H9 (cell line): ENCODE measurements around the gene DCHS2. TPM values are rescaled to one million over a fixed set of nuclear protein-coding genes. Genes with fewer than 3 reads are reported as not detected.

Source experiments
- DNase-seq: peaks from one replicate; pipeline ENCODE4 v3.0.0-alpha.2; 2017
- H2AFZ ChIP-seq: one replicate; pipeline ENCODE4 v1.6.1; 2013; ENCODE audit warnings: mild to moderate bottlenecking, low read length, control low read depth, moderate library complexity
- H2AK5ac ChIP-seq: 2 replicates; pipeline ENCODE4 v1.6.1; 2013; ENCODE audit warnings: low read length, control low read depth, mixed read lengths; ENCODE audit not compliant: insufficient read length
- H2BK120ac ChIP-seq: one replicate; pipeline ENCODE4 v1.6.1; 2013; ENCODE audit warnings: low read depth, mild to moderate bottlenecking, low read length, control low read depth, inconsistent platforms; ENCODE audit not compliant: poor library complexity, severe bottlenecking
- H2BK12ac ChIP-seq: 2 replicates; pipeline ENCODE4 v1.6.1; 2013; ENCODE audit warnings: low read length, control low read depth, mixed read lengths, low read depth; ENCODE audit not compliant: insufficient read length
- H2BK15ac ChIP-seq: 2 replicates; pipeline ENCODE4 v1.6.1; 2013; ENCODE audit warnings: low read depth, low read length, control low read depth
- H2BK20ac ChIP-seq: one replicate; pipeline ENCODE4 v1.6.1; 2013; ENCODE audit warnings: low read depth, mild to moderate bottlenecking, low read length, control low read depth, inconsistent platforms; ENCODE audit not compliant: poor library complexity, severe bottlenecking
- H2BK5ac ChIP-seq: 2 replicates; pipeline ENCODE4 v1.6.1; 2013; ENCODE audit warnings: low read length, control low read depth, mixed read lengths; ENCODE audit not compliant: insufficient read length
- H3K14ac ChIP-seq: 2 replicates; pipeline ENCODE4 v1.6.1; 2013; ENCODE audit warnings: low read length, control low read depth; ENCODE audit not compliant: insufficient read depth
- H3K18ac ChIP-seq: 2 replicates; pipeline ENCODE4 v1.6.1; 2013; ENCODE audit warnings: low read depth, mild to moderate bottlenecking, mixed read lengths, low read length, control low read depth; ENCODE audit not compliant: insufficient read length
- H3K23ac ChIP-seq: 2 replicates; pipeline ENCODE4 v1.6.1; 2013; ENCODE audit warnings: low read length, control low read depth, mixed read lengths, low read depth; ENCODE audit not compliant: insufficient read length
- H3K23me2 ChIP-seq: 2 replicates; pipeline ENCODE4 v1.6.1; 2013; ENCODE audit warnings: low read depth, mild to moderate bottlenecking, mixed read lengths, low read length, control low read depth; ENCODE audit not compliant: insufficient read length, poor library complexity, severe bottlenecking
- H3K27ac ChIP-seq: 2 replicates; pipeline ENCODE4 v1.5.1; 2013; ENCODE audit warnings: low read length, control low read depth, mixed read lengths, low read depth; ENCODE audit not compliant: insufficient read length
- H3K27me3 ChIP-seq: 2 replicates; pipeline ENCODE4 v1.6.1; 2013; ENCODE audit warnings: low read length, control low read depth, inconsistent platforms; ENCODE audit not compliant: insufficient read depth
- H3K4ac ChIP-seq: 2 replicates; pipeline ENCODE4 v1.6.1; 2013; ENCODE audit warnings: low read depth, mild to moderate bottlenecking, control low read depth, inconsistent platforms, low read length, moderate library complexity
- H3K4me1 ChIP-seq: 2 replicates; pipeline ENCODE4 v1.6.1; 2013; ENCODE audit warnings: low read length, control low read depth, inconsistent platforms; ENCODE audit not compliant: insufficient read depth
- H3K4me2 ChIP-seq: 2 replicates; pipeline ENCODE4 v1.6.1; 2013; ENCODE audit warnings: low read length, control low read depth, mixed read lengths; ENCODE audit not compliant: insufficient read length, insufficient read depth
- H3K56ac ChIP-seq: 2 replicates; pipeline ENCODE4 v1.6.1; 2013; ENCODE audit warnings: low read depth, mild to moderate bottlenecking, mixed read lengths, low read length, control low read depth; ENCODE audit not compliant: insufficient read length
- H3K79me1 ChIP-seq: 2 replicates; pipeline ENCODE4 v1.6.1; 2013; ENCODE audit warnings: low read depth, mild to moderate bottlenecking, moderate library complexity, low read length, control low read depth, inconsistent platforms; ENCODE audit not compliant: insufficient read depth, poor library complexity, severe bottlenecking
- H3K79me2 ChIP-seq: 2 replicates; pipeline ENCODE4 v1.6.1; 2013; ENCODE audit warnings: low read length, control low read depth, inconsistent platforms; ENCODE audit not compliant: insufficient read depth
- H3K9ac ChIP-seq: 2 replicates; pipeline ENCODE4 v1.6.1; 2013; ENCODE audit warnings: low read length, control low read depth, mixed read lengths; ENCODE audit not compliant: insufficient read length; ENCODE audit errors: extremely low read depth
- H3K9me3 ChIP-seq: one replicate; pipeline ENCODE4 v1.6.1; 2013; ENCODE audit warnings: low read depth, low read length, inconsistent platforms; ENCODE audit not compliant: control insufficient read depth
- H3T11ph ChIP-seq: one replicate; pipeline ENCODE4 v1.6.1; 2013; ENCODE audit warnings: mild to moderate bottlenecking, low read length, control low read depth, inconsistent platforms
- H4K20me1 ChIP-seq: one replicate; pipeline ENCODE4 v1.6.1; 2013; ENCODE audit not compliant: control insufficient read depth, insufficient read length, insufficient read depth
- H4K5ac ChIP-seq: 2 replicates; pipeline ENCODE4 v1.6.1; 2013; ENCODE audit warnings: low read depth, mild to moderate bottlenecking, mixed read lengths, low read length, control low read depth; ENCODE audit not compliant: insufficient read length
- H4K8ac ChIP-seq: replicated peaks from 2 replicates; pipeline ENCODE4 v1.6.1; 2013; ENCODE audit warnings: low read length, control low read depth, mixed read lengths, low read depth; ENCODE audit not compliant: insufficient read length
- H4K91ac ChIP-seq: 2 replicates; pipeline ENCODE4 v1.6.1; 2013; ENCODE audit warnings: low read depth, mild to moderate bottlenecking, moderate library complexity, mixed read lengths, low read length, control low read depth; ENCODE audit not compliant: insufficient read length
- H3K27ac Mint-ChIP-seq, 3 experiments: 2 replicates in 2 of 3; 3 replicates in 1 of 3; pipeline ENCODE4 v1.8.0; 2020 to 2021; ENCODE audit warnings: mixed read lengths in 3 of 3, mild to moderate bottlenecking in 1 of 3, moderate library complexity in 1 of 3
- H3K27me3 Mint-ChIP-seq: 2 replicates; pipeline ENCODE4 v1.8.0; 2021; ENCODE audit warnings: low read depth, mild to moderate bottlenecking, moderate library complexity, mixed read lengths
- H3K36me3 Mint-ChIP-seq, 3 experiments: 2 replicates in 2 of 3; 3 replicates in 1 of 3; pipeline ENCODE4 v1.8.0; 2020 to 2021; ENCODE audit warnings: low read depth in 3 of 3, mixed read lengths in 3 of 3; ENCODE audit not compliant: insufficient read depth in 1 of 3
- H3K4me1 Mint-ChIP-seq, 2 experiments: 2 replicates each; pipeline ENCODE4 v1.8.0; 2020; ENCODE audit warnings: mixed read lengths in 2 of 2
- H3K4me3 Mint-ChIP-seq, 2 experiments: 2 replicates in 1 of 2; 3 replicates in 1 of 2; pipeline ENCODE4 v1.8.0; 2020 to 2021; ENCODE audit warnings: mild to moderate bottlenecking in 2 of 2, mixed read lengths in 2 of 2, moderate library complexity in 1 of 2
- H3K9me3 Mint-ChIP-seq, 2 experiments: 2 replicates in 1 of 2; 3 replicates in 1 of 2; pipeline ENCODE4 v1.8.0; 2020; ENCODE audit warnings: mild to moderate bottlenecking in 2 of 2, mixed read lengths in 2 of 2, moderate library complexity in 1 of 2
- WGBS: extraction: QIAGEN DNeasy Blood & Tissue Kit; methylation state at CpG from one replicate; pipeline ENCODE4 v1.1.7; 2013; ENCODE audit warnings: missing lambda C conversion rate, low lambda C conversion rate, mixed read lengths; ENCODE audit not compliant: insufficient read length; ENCODE audit errors: extremely low coverage; 5-methylcytosine and 5-hydroxymethylcytosine counted together
- total RNA-seq: library from RNA; stranded (reverse); gene quantifications from 2 replicates; pipeline ENCODE4 v1.2.1, GENCODE V29; 2021
- TF ChIP-seq, protein P1 (sequence below): fragments of 200-600 bp; sonication (generic); conservative IDR thresholded peaks from 3 replicates; pipeline ENCODE4 v1.8.0; 2021; ENCODE audit warnings: antibody characterized with exemption, mild to moderate bottlenecking

Gene DCHS2
- total RNA-seq, 1 experiment from 2014 or later = 0.57 TPM

DNA sequence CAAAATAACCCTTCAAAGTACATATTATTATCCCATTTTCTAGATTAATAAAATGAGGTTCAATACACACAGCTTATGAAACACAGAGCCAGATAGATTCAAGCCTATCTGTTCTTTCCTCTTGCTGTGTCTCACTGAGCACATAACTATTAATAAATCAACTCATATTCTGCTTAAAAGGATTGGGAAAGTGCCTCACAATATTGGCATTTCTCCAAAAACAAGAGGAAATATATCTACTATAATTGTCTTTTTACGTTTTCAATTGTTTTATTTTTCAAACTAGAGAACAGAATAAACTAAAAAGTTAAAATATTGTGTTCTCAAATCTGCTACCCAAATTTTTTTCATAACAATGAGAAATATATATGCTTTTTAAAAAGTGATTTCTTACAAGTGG is 15.8 kb downstream of the DCHS2 start:
- H3K18ac ChIP-seq = no peak overlapping the region
- H3K4me2 ChIP-seq = no peak overlapping the region
- no peaks in the 10 kb centered on the region for H3K23me2 ChIP-seq
- no peak overlapping the region for H2AFZ ChIP-seq
- no peak overlapping the region for H2BK120ac ChIP-seq
- H4K8ac ChIP-seq = no peak overlapping the region
- no peak overlapping the region for H3K4ac ChIP-seq
- H2BK15ac ChIP-seq = no peak overlapping the region
- no peak overlapping the region for H4K91ac ChIP-seq
- H2BK5ac ChIP-seq = no peak overlapping the region
- Mint-ChIP-seq H3K4me3 (no peak overlapping the region), H3K27ac (no peak overlapping the region), H3K27me3 (no peaks in the 10 kb centered on the region), H3K36me3 (no peaks in the 10 kb centered on the region), H3K4me1 (no peaks in the 10 kb centered on the region), H3K9me3 (no peaks in the 10 kb centered on the region; a peak in 1 of 5 replicates)
- H3K79me2 ChIP-seq = no peaks in the 10 kb centered on the region
- H3K79me1 ChIP-seq = no peaks in the 10 kb centered on the region
- no peak overlapping the region for H2AK5ac ChIP-seq
- no peak overlapping the region for H3T11ph ChIP-seq
- no peak for DNase-seq
- H3K9ac ChIP-seq = no peak overlapping the region
- H3K9me3 ChIP-seq = no peaks in the 10 kb centered on the region
- H3K56ac ChIP-seq = no peak overlapping the region
- WGBS = no CpG with 5 or more reads among the region's 1 CpG
- no peak overlapping the region for H3K27ac ChIP-seq
- TF ChIP-seq, protein P1, sequence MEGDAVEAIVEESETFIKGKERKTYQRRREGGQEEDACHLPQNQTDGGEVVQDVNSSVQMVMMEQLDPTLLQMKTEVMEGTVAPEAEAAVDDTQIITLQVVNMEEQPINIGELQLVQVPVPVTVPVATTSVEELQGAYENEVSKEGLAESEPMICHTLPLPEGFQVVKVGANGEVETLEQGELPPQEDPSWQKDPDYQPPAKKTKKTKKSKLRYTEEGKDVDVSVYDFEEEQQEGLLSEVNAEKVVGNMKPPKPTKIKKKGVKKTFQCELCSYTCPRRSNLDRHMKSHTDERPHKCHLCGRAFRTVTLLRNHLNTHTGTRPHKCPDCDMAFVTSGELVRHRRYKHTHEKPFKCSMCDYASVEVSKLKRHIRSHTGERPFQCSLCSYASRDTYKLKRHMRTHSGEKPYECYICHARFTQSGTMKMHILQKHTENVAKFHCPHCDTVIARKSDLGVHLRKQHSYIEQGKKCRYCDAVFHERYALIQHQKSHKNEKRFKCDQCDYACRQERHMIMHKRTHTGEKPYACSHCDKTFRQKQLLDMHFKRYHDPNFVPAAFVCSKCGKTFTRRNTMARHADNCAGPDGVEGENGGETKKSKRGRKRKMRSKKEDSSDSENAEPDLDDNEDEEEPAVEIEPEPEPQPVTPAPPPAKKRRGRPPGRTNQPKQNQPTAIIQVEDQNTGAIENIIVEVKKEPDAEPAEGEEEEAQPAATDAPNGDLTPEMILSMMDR = no peak
- no peak overlapping the region for H2BK20ac ChIP-seq
- no peaks in the 10 kb centered on the region for H3K4me1 ChIP-seq
- no peak overlapping the region for H4K5ac ChIP-seq
- H4K20me1 ChIP-seq = no peaks in the 10 kb centered on the region
- H3K27me3 ChIP-seq = no peaks in the 10 kb centered on the region
- no peak overlapping the region for H3K14ac ChIP-seq
- no peak overlapping the region for H2BK12ac ChIP-seq
- H3K23ac ChIP-seq = no peak overlapping the region
